Activated CD4-positive, alpha-beta memory T cell treated with anti-CD3 and anti-CD28 coated beads, Interleukin-2, amount 10 ng/mL, durations not matched to agents 7 days and 5 days (primary cell): ENCODE results near the gene TCEAL4. TPM values are rescaled to one million over a fixed set of nuclear protein-coding genes. Genes with fewer than 3 reads are reported as not detected.

Experiments
- CTCF ChIA-PET: fragments of 350-600 bp; sonication (Branson Sonifier 250); formaldehyde crosslinking; loops from one replicate; lab custom pipeline; 2021; ENCODE audit warnings: antibody characterized with exemption, inconsistent platforms; lab: Charles Lee
- POLR2A ChIA-PET: fragments of 350-600 bp; sonication (Branson Sonifier 250); formaldehyde crosslinking; loops from one replicate; lab custom pipeline; 2021; ENCODE audit warnings: antibody characterized with exemption; lab: Charles Lee
- DNase-seq: peaks from one replicate; pipeline ENCODE4 v3.0.0-alpha.2; 2020
- H3K27ac Mint-ChIP-seq: one replicate; pipeline ENCODE4 v1.8.0; 2021; ENCODE audit warnings: mild to moderate bottlenecking, mixed read lengths
- H3K27me3 Mint-ChIP-seq: one replicate; pipeline ENCODE4 v1.8.0; 2021; ENCODE audit warnings: mixed read lengths
- H3K36me3 Mint-ChIP-seq: one replicate; pipeline ENCODE4 v1.8.0; 2021; ENCODE audit warnings: low read depth, mixed read lengths
- H3K4me1 Mint-ChIP-seq: one replicate; pipeline ENCODE4 v1.8.0; 2021; ENCODE audit warnings: mixed read lengths
- H3K4me3 Mint-ChIP-seq: one replicate; pipeline ENCODE4 v1.8.0; 2021; ENCODE audit warnings: mild to moderate bottlenecking, mixed read lengths
- H3K9me3 Mint-ChIP-seq: one replicate; pipeline ENCODE4 v1.8.0; 2021; ENCODE audit warnings: mixed read lengths
- total RNA-seq, 2 experiments: library from RNA; stranded (reverse); gene quantifications; one replicate each; pipeline ENCODE4 v1.2.3, GENCODE V29; 2021

TCEAL4 gene
- total RNA-seq, 2 experiments from 2014 or later, result 3.4 to 4.7 TPM

- POLR2A ChIA-PET, result no interaction called here
- H3K9me3 Mint-ChIP-seq, result no peaks in the 10 kb centered on the region
- CTCF ChIA-PET, result no interaction called here
- no peak overlapping the region for H3K4me3 Mint-ChIP-seq
- H3K36me3 Mint-ChIP-seq, result no peaks in the 10 kb centered on the region
- no peaks in the 10 kb centered on the region for H3K4me1 Mint-ChIP-seq
- H3K27ac Mint-ChIP-seq, result no peak overlapping the region
- DNase-seq, result no peak
- no peaks in the 10 kb centered on the region for H3K27me3 Mint-ChIP-seq
Observed at GRCh38 chrX:103635436-103635835, 50.1 kb downstream of the TCEAL4 start.

Other genes starting within 250 kb of the TCEAL4 start
- 1 to 10 TPM in 1 of 2 experiments, under 1 TPM in 1; 0.50 to 1.0 TPM for gene TCEAL9, start 229.0 kb upstream of the TCEAL4 start, total RNA-seq
- 10 to 100 TPM; 18.6 to 20.0 TPM for gene BEX3, start 209.0 kb upstream of the TCEAL4 start, total RNA-seq
- gene RAB40A, start 66.0 kb upstream of the TCEAL4 start, total RNA-seq, result under 1 TPM in 1 of 2 experiments, not detected in 1; 0.10 TPM
- 1 to 10 TPM; 2.5 to 3.0 TPM for gene TCEAL3, start 22.4 kb downstream of the TCEAL4 start, total RNA-seq
- gene TCEAL1, start 43.5 kb downstream of the TCEAL4 start, total RNA-seq, result 1 to 10 TPM; 6.5 to 6.7 TPM
- gene MORF4L2, start 101.2 kb downstream of the TCEAL4 start, total RNA-seq, result 100 to 1,000 TPM; 134 to 135 TPM
- not detected for gene TMEM31, start 125.4 kb downstream of the TCEAL4 start, total RNA-seq
- gene PLP1, start 191.3 kb downstream of the TCEAL4 start, total RNA-seq, result not detected
- under 1 TPM; 0.35 to 0.45 TPM for gene RAB9B, start 246.7 kb downstream of the TCEAL4 start, total RNA-seq